GM10847 (cell line): ENCODE measurements around the gene ALOXE3.

ENCODE experiments used
- POLR2A ChIP-seq: IDR thresholded peaks from 2 replicates; pipeline ENCODE4 v1.6.1; 2011; ENCODE audit not compliant: insufficient read length; ENCODE audit errors: extremely low read depth

The ALOXE3 gene

DNA sequence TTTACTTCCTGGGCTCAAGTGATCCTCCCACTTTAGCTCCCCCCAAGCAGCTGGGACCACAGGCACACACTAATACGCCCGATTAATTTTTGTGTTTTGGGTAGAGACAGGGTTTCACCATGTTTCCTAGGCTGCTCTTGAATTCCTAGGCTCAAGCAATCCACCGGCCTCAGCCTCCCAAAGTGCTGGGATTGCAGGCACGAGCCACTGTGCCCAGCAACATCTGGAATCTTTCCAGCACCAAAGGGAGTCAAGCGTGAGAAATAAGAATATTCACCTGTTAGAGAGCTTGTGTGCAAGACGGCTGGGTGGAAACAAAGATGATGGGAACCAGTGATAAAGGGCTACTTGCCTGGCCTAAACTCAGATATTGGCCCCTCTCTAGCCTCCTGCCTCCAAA lies 16.6 kb downstream of the ALOXE3 start:
- TF ChIP-seq POLR2A, result no peak

DNA sequence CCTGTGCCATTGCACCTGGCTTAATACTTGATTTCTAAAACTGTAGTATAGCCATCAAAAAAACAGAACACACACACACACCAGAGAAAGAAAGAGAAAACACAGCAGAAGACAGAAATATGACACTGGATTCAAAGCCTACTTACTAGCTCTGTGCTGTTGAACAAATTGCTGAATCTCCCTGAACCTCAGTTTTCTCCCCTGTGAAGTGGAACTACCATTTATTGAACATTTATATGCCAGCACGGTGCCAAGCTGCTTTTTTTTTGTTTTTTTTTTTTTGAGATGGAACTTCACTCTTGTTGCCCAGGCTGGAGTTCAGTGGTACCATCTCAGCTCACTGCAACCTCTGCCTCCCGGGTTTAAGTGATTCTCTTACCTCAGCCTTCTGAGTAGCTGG lies 17.6 kb downstream of the ALOXE3 start:
- TF ChIP-seq POLR2A, result no peak

DNA sequence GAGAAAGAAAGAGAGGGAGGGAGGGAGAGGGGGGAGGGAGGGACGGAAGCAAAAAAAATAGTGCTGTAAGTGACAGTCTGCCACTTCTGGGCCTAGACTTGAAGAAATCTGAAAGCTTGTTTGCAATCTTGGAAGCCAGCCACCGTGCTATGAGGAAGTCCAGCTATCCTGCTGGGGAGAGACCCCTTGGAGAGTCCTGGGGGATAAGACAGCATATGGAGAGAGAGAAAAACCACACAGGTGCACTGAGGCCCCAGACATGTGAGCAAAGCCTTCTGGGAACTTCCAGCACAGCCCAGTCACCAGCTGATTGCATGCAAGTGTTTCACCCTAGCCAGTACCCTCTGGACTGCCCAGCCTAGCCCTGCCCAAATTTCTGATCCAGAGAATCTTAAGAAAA lies 18.2 kb downstream of the ALOXE3 start:
- no peak for TF ChIP-seq POLR2A

DNA sequence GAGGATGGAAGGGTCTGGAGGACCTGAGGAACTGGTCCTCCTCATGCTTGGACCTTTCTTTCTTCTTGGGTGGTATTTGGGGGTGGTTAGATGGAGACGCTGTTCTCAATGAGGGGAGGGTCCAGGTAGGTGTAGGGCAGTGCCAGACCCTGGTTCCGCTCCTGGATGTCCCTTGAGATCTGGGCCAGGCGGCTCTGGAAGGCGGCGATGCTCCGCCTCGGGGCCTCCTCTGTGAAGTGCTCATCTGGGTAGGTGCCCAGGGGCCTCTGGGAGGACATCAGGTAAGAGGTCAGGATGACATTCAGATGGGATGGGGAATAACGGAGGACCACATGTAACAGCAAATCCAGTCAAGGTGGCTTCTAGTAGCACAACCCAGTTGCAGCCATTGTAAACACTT lies 21.8 kb downstream of the ALOXE3 start:
- no peak for TF ChIP-seq POLR2A

DNA sequence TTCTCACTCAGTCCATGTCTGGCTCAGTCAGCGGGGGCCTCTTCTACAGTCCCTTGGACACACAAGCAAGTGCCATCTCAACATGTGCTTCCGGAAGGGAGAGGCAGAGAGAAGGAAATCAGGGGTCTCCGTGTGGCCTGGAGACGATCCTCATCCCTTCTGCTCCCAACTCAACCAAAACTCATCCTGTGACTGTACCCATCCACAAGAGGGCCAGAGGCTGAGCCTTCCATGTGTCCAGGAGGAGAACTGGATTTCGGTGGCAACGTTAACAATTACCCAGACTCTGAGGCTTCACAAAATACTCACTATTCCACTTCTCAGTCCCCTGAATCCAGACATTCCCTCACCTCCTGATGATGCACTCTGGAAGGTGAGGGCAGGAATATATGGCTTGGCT lies 23.0 kb downstream of the ALOXE3 start:
- TF ChIP-seq POLR2A, result no peak

DNA sequence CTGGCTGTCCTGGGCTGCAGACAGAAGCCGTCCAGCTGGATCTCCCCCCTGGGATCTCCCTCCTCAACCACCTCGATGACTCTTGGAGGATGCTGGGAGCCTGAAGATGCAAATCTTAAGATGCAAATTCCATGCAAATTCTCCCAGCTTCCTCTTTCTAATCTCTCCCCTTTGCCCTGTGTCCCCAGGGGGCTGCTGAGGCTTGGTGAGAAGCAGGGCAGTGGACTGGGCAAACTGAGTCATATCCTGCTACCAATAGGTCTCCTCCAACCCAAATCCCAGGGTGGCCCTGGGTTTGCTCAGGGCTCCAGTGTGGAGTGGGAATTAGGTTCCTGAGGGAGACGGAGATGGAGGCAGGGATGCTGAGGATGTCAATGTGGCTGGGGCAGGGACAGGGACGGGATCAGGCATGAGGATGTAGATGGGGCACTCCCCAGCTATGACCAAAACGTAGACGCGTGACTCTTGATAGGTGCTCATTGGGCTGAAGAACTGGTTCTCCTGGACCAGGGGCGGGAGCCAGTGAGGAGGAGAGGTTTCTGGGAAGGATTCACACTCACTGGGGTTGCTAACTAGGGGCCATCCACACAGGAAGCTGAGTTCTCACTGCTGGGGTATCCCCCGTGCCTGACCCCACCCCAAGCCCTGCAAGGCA lies 27.2 kb downstream of the ALOXE3 start:
- no peak for TF ChIP-seq POLR2A

DNA sequence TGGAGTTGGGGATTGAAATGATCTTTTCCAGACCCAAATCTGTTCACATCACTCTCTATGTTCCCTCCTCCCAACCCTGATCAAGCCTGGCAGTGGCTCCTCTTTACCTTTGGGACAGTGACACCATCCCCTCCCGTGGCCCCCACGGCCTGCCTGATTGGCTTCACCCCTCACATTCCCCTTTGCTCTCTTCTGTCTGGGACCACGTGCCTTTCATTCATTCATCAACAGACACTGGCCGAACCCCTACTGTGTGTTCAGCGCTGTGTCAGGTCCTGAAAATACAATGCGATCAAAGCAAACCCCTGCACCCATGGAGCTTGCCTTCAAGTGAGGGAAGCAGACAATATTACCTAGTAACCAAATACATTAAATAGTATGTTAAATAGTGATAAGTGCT lies 28.6 kb downstream of the ALOXE3 start:
- no peak for TF ChIP-seq POLR2A

DNA sequence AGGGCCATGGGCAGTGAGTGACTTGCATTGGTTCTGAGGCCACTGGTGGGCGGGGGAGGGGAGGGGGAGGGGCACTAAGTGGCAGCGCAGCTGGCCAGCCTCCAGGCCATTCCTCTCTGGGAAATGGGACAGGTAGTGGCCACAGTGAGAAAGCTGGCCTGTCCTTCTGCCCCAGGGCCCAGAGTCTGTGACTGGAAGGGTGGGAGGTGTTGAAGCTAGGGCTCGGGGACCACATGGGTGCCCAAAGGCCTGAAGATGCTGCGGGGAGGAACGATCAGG lies 30.4 kb downstream of the ALOXE3 start:
- no peak for TF ChIP-seq POLR2A

DNA sequence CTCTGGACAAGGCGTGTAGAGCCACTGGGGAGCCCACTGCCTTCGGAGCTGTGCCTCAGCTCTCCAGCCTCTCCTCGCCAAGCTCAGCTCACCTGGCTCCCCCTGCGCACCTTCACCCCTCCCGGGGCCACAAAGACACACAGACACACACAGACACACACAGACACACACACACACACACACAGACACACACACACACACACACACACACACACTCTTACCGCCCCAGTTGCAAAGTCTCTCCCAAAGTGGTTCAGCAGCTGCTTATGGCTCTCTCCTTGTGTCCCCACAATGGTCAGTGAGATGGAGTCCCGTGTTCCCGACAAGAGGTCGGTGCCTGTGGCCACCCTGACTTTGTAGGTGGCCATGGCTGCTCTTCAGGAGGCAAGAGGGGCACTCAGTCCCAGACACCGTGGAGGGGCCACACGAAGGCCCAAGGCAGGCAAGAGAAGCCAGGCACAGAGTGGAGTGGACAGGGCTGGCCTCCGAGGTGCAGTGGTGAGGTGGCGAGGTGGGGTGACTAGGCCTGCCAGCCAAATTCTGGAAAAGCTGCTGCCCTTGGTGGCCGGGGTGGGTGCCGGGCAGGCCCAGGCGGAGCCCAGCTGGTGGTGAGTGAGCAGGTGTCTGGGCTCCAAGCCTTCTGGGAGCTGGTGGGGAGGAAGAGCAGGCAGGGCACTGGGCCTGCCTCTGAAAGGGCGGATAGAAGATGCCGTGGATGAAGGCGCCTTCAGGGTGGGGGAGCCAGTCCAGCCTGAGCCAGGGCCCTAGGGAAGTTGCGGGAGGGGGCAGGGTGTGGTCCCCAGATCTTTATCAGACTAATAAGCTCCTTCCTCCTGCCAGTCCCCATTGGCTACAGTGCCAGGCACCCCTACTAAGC lies 31.0 kb downstream of the ALOXE3 start, which contains the start of gene ALOX12B:
TSS of gene ALOX12B (minus strand) at position 642 of the 877 bp plus-strand sequence. CDS start at position 368, 274 bp downstream.
- TF ChIP-seq POLR2A, result no peak

DNA sequence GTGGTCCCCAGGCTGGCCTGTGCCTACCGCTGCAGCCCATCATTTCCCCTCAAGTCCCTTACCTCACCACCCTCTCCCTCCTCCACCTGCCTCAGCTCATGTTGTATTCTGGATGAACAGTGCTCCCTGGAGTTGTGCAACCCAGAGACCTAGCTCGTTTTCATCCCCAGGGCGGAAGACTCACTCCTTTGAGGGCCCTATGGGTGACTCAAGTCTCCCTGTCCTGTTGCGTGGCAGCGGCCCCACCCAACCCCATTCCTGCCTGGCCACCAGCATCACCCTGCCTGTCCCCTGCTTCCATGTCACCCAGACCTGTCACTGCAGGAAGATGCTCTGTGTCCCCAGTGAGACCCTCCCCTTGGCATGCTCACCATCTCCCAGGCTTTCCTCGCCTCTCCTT lies 34.1 kb downstream of the ALOXE3 start:
- no peak for TF ChIP-seq POLR2A

DNA sequence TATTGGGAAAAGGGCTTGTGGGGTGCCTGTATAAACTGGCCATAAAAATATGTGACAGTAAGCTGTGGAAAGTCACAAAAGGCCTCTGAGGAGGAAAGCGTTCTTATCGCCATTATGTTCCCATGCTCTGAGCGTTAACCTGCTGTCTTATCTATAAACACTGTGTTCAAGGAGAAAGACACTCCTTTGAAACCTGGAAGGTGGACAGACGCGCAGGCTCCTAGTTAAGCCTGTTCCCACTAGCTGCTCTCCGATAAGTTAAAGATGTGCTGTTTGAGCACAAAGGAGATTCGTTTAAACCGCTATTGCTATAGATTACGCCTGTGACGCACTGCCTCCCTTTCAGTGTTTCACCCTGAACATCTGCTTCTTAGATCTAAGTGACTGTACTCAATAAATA lies 36.0 kb downstream of the ALOXE3 start:
- TF ChIP-seq POLR2A, result no peak

DNA sequence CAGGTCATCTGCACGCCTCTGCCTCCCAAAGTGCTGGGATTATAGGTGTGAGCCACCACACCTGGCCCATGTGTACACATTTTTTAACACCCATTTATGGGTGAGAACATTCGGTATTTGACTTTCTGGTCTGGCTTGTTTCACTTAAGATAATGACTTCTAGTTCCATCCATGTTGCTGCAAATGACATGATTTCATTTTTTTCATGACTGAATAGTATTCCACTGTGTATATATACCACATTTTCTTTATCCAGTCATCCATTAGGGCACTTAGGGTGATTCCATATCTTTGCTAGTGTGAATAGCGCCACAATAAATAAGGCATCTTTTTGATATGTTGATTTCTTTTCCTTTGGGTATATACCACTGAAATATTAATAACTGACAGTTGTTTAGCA lies 36.4 kb downstream of the ALOXE3 start:
- no peak for TF ChIP-seq POLR2A

DNA sequence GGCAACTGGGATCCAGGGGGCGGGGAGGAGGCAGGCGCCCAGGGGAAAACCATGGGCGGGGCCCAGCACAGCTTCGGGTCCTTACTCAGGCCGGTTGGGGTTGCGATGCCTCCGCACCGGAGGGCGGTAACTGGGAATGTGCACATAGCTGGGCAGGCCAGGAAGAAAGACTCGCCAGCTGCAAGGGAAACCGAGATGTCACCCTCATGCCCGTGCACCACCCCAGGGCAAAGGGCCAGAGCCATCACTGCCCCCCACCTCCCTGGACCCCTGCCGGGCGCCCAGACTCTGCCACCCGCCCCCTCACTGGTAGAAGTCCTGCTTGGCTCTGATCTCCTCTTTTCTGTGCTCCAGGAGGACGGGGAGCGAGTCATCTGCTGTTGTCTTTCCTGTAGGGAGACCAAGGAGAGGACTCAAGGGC lies 37.5 kb downstream of the ALOXE3 start:
- no peak for TF ChIP-seq POLR2A

DNA sequence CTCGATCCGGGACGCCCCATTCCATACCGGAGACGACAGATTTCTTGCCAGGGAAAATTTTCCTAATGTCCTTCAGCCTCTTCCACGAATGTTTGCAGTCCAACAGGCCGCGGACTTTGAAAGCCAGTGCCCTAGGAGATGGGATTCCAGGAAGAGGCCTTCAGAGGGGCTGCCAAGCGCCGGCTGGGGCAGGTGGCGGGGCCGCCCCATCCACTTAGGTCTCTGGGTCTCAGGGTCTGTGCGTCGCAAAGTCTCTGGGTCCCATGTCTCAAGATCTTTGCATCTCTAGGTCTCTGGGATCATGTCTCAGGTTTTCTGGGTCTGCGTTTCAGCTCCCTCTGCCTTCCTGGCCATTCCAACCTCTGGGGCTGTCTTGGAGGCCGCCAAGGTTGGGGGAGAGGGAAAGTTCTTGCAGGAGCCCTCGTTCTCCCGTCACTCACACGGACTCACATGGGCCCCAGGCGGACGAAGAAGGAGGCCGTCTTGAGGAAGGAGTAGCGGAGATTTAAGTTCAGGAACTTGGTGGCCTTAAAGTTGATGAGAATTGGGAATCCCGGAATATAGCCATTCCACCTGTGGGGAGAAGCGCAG lies 38.0 kb downstream of the ALOXE3 start:
- no peak for TF ChIP-seq POLR2A

DNA sequence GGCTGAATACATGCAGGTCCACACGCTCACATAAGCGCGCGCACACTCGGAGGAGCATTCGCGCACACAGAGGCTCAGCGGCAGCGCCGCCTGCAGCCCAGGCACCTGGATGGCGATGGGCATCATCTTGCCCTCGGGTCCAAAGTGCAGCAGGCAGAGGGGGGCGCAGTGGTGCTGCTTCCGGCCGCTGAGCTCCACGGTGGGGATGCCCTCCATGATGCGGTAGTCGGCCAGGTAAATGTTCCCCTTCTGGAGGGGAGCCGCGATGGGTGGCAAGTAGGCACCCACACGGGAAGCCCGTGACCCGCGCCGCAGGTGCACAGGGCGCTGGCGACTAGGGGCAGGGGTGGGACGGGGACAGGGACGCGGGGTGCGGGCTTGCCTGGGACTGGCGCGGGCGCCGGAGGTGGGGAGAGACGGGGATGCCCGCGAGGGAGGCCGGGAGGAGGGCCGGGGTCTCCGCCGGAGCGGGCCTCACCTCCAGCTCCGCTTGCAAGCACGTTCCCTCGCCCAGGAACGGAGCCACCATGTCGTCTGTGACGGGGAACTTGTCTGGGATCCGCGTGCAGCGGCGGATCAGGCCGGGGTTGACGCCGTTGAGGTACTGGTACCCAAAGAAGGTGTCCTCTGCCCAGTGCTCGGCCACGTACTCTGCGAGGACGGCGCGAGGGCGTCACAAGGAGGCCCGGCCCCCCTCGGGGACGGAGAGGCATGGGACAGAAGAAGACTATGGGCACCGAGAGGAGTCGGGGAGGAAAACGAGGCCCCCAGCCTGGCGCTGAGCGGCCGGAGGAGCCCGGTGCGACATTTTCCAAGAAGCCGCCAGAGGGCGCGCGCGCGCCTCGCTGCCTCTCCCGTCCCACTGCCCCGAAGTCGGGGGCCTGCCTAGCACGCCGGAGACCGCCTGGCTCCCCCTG lies 38.8 kb downstream of the ALOXE3 start:
- no peak for TF ChIP-seq POLR2A
